Trophoblast cell (in vitro differentiated cells and primary cell): Measurements from ENCODE around the gene SF3A1.

Experiments
- DNase-seq, 2 donors: peaks; one replicate each; pipeline ENCODE4 v3.0.0-alpha.2; 2016
- H2AFZ ChIP-seq: 2 replicates; pipeline ENCODE4 v1.6.1; 2013; ENCODE audit warnings: low read length, moderate library complexity, mild to moderate bottlenecking; ENCODE audit not compliant: insufficient read depth, poor library complexity
- H2AK5ac ChIP-seq: 2 replicates; pipeline ENCODE4 v1.6.1; 2013; ENCODE audit warnings: mild to moderate bottlenecking, low read length
- H2BK120ac ChIP-seq: 2 replicates; pipeline ENCODE4 v1.6.1; 2013; ENCODE audit warnings: low read length, mild to moderate bottlenecking, moderate library complexity; ENCODE audit not compliant: insufficient read depth, poor library complexity
- H2BK12ac ChIP-seq: 2 replicates; pipeline ENCODE4 v1.6.1; 2013; ENCODE audit warnings: mild to moderate bottlenecking, low read length, moderate library complexity
- H2BK5ac ChIP-seq: 2 replicates; pipeline ENCODE4 v1.6.1; 2013; ENCODE audit warnings: low read length, low read depth, moderate library complexity, mild to moderate bottlenecking; ENCODE audit not compliant: poor library complexity
- H3K14ac ChIP-seq: 2 replicates; pipeline ENCODE4 v1.6.1; 2013; ENCODE audit warnings: mild to moderate bottlenecking, low read length
- H3K18ac ChIP-seq: 2 replicates; pipeline ENCODE4 v1.6.1; 2013; ENCODE audit warnings: mild to moderate bottlenecking, low read length
- H3K23ac ChIP-seq: 2 replicates; pipeline ENCODE4 v1.6.1; 2013; ENCODE audit warnings: low read length
- H3K27ac ChIP-seq: 2 replicates; pipeline ENCODE4 v1.5.1; 2013; ENCODE audit warnings: low read depth, mild to moderate bottlenecking, inconsistent platforms, low read length, moderate library complexity
- H3K27me3 ChIP-seq: 2 replicates; pipeline ENCODE4 v1.6.1; 2013; ENCODE audit warnings: inconsistent platforms, mild to moderate bottlenecking, low read length, moderate library complexity; ENCODE audit not compliant: insufficient read depth
- H3K36me3 ChIP-seq, 2 experiments: 1 replicate in 1 of 2; 2 replicates in 1 of 2; pipeline ENCODE4 v1.6.1; 2013; ENCODE audit warnings: low read length in 2 of 2, mild to moderate bottlenecking in 2 of 2, moderate library complexity in 1 of 2; ENCODE audit not compliant: insufficient read depth in 2 of 2, control insufficient read depth in 1 of 2
- H3K4ac ChIP-seq: 2 replicates; pipeline ENCODE4 v1.6.1; 2013; ENCODE audit warnings: low read depth, mild to moderate bottlenecking, low read length, moderate library complexity
- H3K4me1 ChIP-seq, 2 experiments: 1 replicate in 1 of 2; 2 replicates in 1 of 2; pipeline ENCODE4 v1.6.1; 2013; ENCODE audit warnings: low read length in 2 of 2, mild to moderate bottlenecking in 2 of 2, moderate library complexity in 1 of 2; ENCODE audit not compliant: insufficient read depth in 2 of 2, control insufficient read depth in 1 of 2
- H3K4me2 ChIP-seq: 2 replicates; pipeline ENCODE4 v1.6.1; 2013; ENCODE audit warnings: inconsistent platforms, mild to moderate bottlenecking, low read length, moderate library complexity
- H3K4me3 ChIP-seq: 2 replicates; pipeline ENCODE4 v1.5.1; 2013; ENCODE audit warnings: mild to moderate bottlenecking, low read depth, low read length, inconsistent platforms
- H3K79me1 ChIP-seq: one replicate; pipeline ENCODE4 v1.6.1; 2013; ENCODE audit warnings: low read length
- H3K79me2 ChIP-seq: 2 replicates; pipeline ENCODE4 v1.6.1; 2013; ENCODE audit warnings: low read length, mild to moderate bottlenecking; ENCODE audit not compliant: control insufficient read depth, insufficient read depth, poor library complexity
- H3K9ac ChIP-seq: 2 replicates; pipeline ENCODE4 v1.6.1; 2013; ENCODE audit warnings: mild to moderate bottlenecking, low read length
- H3K9me3 ChIP-seq: 2 replicates; pipeline ENCODE4 v1.6.1; 2013; ENCODE audit warnings: low read depth, mild to moderate bottlenecking, control low read depth, inconsistent platforms, low read length; ENCODE audit not compliant: insufficient read depth
- H4K12ac ChIP-seq: 2 replicates; pipeline ENCODE4 v1.6.1; 2013; ENCODE audit warnings: low read depth, mild to moderate bottlenecking, low read length, moderate library complexity
- H4K8ac ChIP-seq: 2 replicates; pipeline ENCODE4 v1.6.1; 2013; ENCODE audit warnings: low read depth, mild to moderate bottlenecking, low read length, moderate library complexity
- H4K91ac ChIP-seq: one replicate; pipeline ENCODE4 v1.6.1; 2013; ENCODE audit warnings: low read depth, mild to moderate bottlenecking, low read length, moderate library complexity
- WGBS: extraction: QIAGEN DNeasy Blood & Tissue Kit; methylation state at CpG from one replicate; pipeline ENCODE4 v1.1.7; 2013; ENCODE audit warnings: missing lambda C conversion rate; ENCODE audit not compliant: insufficient read length, insufficient coverage; ENCODE audit errors: extremely low coverage; 5-methylcytosine and 5-hydroxymethylcytosine counted together

SF3A1 gene

DNA sequence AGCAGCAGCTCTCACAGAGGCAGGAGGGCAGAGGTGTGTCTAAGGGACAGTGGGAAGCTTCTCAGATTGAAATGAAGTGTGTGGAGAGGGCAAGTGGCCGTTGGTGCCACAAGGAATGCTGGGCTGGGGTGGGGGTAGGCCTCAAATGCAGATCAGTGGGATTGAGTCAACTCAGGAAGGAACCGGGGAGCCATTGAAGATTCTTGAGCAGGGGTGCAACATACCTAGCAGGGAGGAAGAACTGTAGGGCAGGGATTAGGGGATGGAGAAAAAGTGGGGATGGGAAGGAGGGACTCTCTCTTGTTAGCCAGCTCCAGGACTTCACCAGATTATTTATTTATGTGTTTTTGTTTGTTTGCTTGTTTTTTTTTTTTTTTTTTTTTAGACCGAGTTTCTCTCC is 37.2 kb upstream of the SF3A1 start:
- Histone ChIP-seq H3K9ac (no peak overlapping the region), H2AFZ (no peak overlapping the region), H2BK12ac (no peak overlapping the region), H3K4ac (no peak overlapping the region), H4K91ac (no peak overlapping the region), H4K12ac (no peak overlapping the region), H4K8ac (no peak overlapping the region), H3K27ac (no peak overlapping the region), H3K36me3 (no peaks in the 10 kb centered on the region), H3K9me3 (peaks cover 5% of the 10 kb centered on the region), H3K4me3 (no peak overlapping the region), H2AK5ac (no peak overlapping the region), H3K18ac (no peak overlapping the region), H3K4me2 (no peak overlapping the region), H2BK120ac (no peak overlapping the region), H3K79me1 (no peaks in the 10 kb centered on the region), H3K14ac (no peak overlapping the region), H3K27me3 (peaks cover 10% of the 10 kb centered on the region), H3K79me2 (no peaks in the 10 kb centered on the region), H3K23ac (no peak overlapping the region), H3K4me1 (peaks cover 0 to 3% of the 10 kb centered on the region in 2 experiments), H2BK5ac (no peak overlapping the region)
- no peak for DNase-seq
- no CpG with 5 or more reads among the region's 3 CpGs for WGBS

- H2BK120ac ChIP-seq, result no peak overlapping the region
Observed at GRCh38 chr22:30393322-30393680, 36.6 kb upstream of the SF3A1 start.

DNA sequence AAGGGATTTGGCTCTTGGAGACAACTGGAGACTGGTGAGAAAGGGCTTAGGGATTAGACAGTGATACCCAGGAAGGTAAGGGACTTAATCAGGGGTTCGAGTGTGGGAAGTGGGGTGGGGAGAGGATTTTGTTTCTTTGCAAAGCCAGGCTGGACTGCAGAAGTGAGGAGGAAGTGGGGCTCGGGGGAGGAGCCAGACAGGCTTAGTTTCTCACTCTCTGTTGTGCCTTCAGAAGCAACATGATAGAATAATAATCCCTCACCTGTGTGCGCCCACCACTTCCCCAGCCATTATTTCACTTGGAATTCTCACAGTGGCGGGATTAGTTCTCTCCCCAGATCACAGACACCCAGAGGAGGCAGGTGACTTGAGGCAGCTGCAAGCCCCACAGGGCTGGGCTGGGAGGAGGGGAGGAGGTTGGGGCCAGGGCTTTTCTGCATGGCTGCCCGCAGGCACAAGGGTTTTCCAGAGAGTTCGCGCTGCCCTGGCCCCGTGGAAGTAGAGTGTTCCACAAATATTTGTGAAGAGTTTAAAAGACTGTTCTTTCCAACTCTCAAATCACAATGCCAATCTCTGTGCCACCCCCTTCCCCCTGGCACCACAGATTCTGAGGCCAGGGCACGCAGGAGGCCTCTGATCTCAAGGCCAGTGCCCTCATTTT is 36.1 kb upstream of the SF3A1 start:
- Histone ChIP-seq H3K4ac (no peak overlapping the region), H2AFZ (no peak overlapping the region), H3K79me1 (no peaks in the 10 kb centered on the region), H2BK5ac (no peak overlapping the region), H3K9me3 (peaks cover 5% of the 10 kb centered on the region), H3K4me2 (no peak overlapping the region), H3K27ac (no peak overlapping the region), H4K8ac (no peak overlapping the region), H3K9ac (no peak overlapping the region), H3K23ac (no peak overlapping the region), H2AK5ac (no peak overlapping the region), H3K4me3 (no peak overlapping the region), H3K79me2 (no peaks in the 10 kb centered on the region), H3K4me1 (peaks cover 0 to 3% of the 10 kb centered on the region in 2 experiments), H3K27me3 (peaks cover 10% of the 10 kb centered on the region), H3K18ac (no peak overlapping the region), H4K91ac (no peak overlapping the region), H3K36me3 (no peaks in the 10 kb centered on the region), H4K12ac (no peak overlapping the region), H3K14ac (no peak overlapping the region), H2BK120ac (no peak overlapping the region), H2BK12ac (no peak overlapping the region)
- DNase-seq, result no peak
- no CpG with 5 or more reads among the region's 9 CpGs for WGBS

More at GRCh38 chr22:30393322-30393680, 36.6 kb upstream of the SF3A1 start:
- no CpG with 5 or more reads among the region's 7 CpGs for WGBS
- H3K23ac ChIP-seq, result no peak overlapping the region
- H3K27ac ChIP-seq, result no peak overlapping the region
- peaks cover 10% of the 10 kb centered on the region for H3K27me3 ChIP-seq
- no peak overlapping the region for H3K9ac ChIP-seq
- H3K36me3 ChIP-seq, result no peaks in the 10 kb centered on the region
- H2AFZ ChIP-seq, result no peak overlapping the region
- H4K91ac ChIP-seq, result no peak overlapping the region
- no peak for DNase-seq
- H3K9me3 ChIP-seq, result peaks cover 5% of the 10 kb centered on the region
- no peak overlapping the region for H3K18ac ChIP-seq
- H4K8ac ChIP-seq, result no peak overlapping the region
- H3K4me2 ChIP-seq, result no peak overlapping the region
- no peak overlapping the region for H2AK5ac ChIP-seq
- H3K14ac ChIP-seq, result no peak overlapping the region
- H4K12ac ChIP-seq, result no peak overlapping the region
- H3K79me1 ChIP-seq, result no peaks in the 10 kb centered on the region
- no peak overlapping the region for H3K4ac ChIP-seq
- H3K4me3 ChIP-seq, result no peak overlapping the region
- no peaks in the 10 kb centered on the region for H3K79me2 ChIP-seq
- no peak overlapping the region for H2BK12ac ChIP-seq
- H3K4me1 ChIP-seq, result peaks cover 0 to 3% of the 10 kb centered on the region in 2 experiments
- no peak overlapping the region for H2BK5ac ChIP-seq

DNA sequence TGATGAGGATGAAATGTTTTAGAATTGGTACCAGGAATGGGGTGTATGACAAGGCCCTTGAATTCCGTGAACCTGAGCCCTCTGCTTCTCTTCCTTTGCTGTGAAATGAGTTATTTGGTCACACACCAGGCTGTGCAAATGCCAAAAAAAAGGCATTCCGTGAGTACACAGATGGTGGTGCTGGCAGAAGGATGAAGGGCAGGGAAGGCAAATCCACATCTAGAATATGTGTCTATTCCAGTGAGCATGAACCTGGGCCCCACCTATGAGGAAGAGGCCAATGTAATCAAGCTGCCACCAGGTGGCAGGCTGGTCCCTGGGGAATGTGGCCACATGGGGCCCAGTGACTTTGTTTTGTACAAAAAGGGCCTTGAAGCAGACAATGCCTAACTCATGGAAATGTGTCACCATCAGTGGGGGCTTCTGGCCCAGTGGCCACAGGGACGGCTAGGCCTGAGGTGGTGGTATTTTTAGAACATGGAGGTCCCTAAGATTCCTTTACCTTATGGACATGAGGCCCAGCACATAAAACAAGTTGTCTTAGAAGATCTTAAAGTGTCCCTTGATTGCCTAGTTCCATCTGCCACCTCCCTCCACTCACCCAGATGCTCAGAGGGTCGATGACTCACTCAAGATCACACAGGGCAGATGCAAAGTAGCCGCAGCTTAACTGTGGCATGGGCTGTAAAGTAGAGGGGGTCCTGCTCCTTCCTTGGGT is 34.4 kb upstream of the SF3A1 start:
- Histone ChIP-seq H3K23ac (no peak overlapping the region), H3K79me1 (peaks cover 6% of the 10 kb centered on the region), H3K27ac (no peak overlapping the region), H3K4me2 (no peak overlapping the region), H3K79me2 (no peaks in the 10 kb centered on the region), H2BK5ac (no peak overlapping the region), H3K4me1 (peaks cover 5 to 8% of the 10 kb centered on the region in 2 experiments), H3K36me3 (no peaks in the 10 kb centered on the region), H4K8ac (no peak overlapping the region), H3K4ac (no peak overlapping the region), H3K4me3 (no peak overlapping the region), H2BK12ac (no peak overlapping the region), H4K12ac (no peak overlapping the region), H2AK5ac (no peak overlapping the region), H4K91ac (no peak overlapping the region), H2AFZ (no peak overlapping the region), H3K9me3 (peaks cover 7% of the 10 kb centered on the region), H3K9ac (no peak overlapping the region), H3K14ac (no peak overlapping the region), H3K18ac (no peak overlapping the region), H3K27me3 (no peaks in the 10 kb centered on the region), H2BK120ac (no peak overlapping the region)
- WGBS, result no CpG with 5 or more reads among the region's 5 CpGs
- DNase-seq, result peak; percentile 45 to 71
